NCI-H345 treated with DMSO at 0.1 percent for 48 hours (cell line): Measurements from ENCODE around the gene CCR9.

Experiments used
- DNase-seq: peaks from one replicate; lab custom pipeline; 2025; ENCODE audit not compliant: unreplicated experiment; lab: John Stamatoyannopoulos, UW

The CCR9 gene

GRCh38 chr3:45907769-45908705 lies 21.7 kb downstream of the CCR9 start:
- no peak for DNase-seq

DNA sequence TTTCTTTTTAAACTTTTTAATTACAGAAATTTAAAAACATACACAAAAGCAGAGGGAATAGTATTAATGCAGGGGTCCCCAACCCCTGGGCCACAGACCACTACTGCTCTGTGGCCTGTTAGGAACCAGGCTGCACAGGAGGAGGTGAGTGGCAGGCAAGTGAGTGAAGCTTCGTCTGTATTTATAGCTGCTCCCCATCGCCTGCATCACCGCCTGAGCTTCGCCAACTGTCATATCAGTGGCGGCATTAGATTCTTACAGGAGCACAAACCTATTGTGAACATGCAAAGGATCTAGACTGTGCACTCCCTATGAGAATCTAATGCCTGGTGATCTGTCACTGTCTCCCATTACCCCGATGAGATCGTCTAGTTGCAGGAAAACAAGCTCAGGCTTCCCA lies 22.4 kb downstream of the CCR9 start:
- no peak for DNase-seq

DNA sequence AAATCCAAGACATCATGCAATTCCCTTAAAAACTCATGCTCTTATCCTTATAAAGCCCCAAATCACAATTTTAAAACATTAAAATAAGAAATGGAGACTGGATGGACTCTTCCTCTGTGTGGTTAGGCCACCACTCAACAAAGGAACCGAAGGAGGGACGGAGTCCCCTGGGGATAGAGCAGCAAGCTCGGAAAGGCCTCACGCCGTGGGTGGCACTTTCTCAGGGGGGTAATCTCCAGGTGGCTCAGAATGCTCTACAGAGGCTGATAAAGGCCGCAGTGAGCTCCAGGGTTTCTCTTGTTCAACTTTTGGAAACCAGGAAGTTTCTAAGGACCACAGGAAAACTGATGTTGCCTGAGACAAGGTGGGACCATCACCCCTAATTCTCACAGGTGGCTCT lies 23.2 kb downstream of the CCR9 start:
- no peak for DNase-seq

DNA sequence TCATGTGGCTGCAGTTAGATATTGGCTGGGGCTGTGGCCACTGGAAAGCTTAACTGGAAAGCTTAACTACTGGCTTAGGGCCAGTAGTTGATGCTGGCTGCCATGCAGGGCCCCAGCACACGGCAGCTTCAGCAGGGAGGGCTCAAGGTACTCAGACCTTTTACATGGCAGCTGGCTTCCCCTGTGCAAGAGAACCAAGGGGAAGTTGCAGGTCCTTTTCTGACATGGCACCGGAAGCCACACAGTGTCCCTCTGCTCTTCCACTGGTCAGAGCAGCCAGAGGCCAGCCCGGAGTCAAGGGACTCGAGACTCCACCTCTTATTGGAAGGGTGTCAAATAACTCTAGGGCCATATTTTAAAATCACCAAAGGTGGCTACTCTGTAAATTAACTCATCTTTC lies 24.5 kb downstream of the CCR9 start:
- DNase-seq, result no peak

DNA sequence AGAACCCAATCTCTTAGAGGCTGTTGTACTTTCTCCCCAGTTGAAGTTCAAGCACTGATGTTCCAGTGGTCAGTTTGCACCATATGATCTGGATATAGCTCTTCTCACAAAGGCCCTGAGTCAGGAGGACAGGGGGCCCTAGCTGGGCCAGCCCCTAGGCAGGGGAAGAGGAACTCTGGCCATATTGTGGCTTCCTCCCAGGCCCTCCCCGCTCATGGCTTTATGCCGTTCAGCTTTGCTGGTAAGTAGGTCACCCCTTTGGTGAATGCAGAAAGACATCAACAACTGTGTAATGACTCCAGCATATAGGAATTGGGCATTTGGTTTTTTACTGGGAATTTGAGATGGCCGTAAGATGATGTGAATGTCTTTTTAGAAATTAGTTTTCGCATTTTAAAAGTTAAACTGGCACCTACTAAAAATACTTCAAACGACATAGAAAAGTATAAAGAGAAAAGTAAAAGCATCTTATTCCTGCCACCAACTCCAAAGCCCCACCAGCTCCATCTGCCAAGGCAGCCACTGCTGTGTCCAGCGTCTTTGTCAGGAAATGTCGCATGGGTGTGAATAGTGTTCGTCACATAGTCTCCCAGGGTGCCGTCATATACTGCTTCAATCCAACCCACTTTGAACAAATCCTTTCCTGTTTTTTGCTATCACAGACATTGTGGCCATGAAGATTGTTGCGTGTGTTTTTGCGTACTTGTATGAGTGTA lies 25.3 kb downstream of the CCR9 start:
- no peak for DNase-seq

DNA sequence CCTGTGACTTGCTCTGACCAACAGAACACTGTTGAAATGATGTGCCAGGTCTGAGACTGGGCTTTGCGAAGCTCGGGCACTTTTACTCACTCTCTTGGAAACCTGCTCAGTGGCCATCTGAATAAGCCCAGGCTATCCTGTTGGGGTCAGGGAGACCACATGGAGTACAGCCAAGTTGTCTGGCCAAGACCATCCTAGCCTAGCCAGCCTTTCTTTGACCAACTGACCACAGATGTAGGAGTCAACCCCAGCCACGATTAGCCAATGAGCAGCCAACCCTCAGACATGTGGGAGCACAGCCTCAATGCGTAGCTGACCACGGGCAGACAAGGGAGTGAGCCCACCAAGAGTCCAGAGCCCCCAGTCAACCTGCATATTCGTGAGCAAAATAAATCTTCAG lies 26.1 kb downstream of the CCR9 start:
- no peak for DNase-seq

- no peak for DNase-seq
These were observed 28.2 kb downstream of the CCR9 start for GRCh38 chr3:45914362-45915058.

DNA sequence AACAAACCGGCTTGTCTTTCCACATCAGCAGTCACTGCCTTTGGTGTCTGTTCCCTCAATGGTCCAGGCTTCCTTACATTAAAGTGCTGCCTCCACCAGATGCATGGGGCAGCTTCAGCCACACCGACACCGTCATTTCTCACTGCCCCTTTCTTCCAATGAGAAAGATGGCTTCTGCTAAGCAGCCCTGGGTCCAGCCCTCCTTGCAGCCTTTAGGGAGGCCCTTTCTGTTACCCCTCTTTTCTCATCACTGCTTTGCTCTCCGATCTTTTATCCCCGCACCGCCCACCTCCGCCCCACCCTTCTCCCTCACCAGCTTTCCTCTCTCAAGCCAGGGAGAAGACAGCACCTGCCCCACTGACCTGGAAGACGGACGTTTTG lies 28.7 kb downstream of the CCR9 start:
- DNase-seq, result no peak

DNA sequence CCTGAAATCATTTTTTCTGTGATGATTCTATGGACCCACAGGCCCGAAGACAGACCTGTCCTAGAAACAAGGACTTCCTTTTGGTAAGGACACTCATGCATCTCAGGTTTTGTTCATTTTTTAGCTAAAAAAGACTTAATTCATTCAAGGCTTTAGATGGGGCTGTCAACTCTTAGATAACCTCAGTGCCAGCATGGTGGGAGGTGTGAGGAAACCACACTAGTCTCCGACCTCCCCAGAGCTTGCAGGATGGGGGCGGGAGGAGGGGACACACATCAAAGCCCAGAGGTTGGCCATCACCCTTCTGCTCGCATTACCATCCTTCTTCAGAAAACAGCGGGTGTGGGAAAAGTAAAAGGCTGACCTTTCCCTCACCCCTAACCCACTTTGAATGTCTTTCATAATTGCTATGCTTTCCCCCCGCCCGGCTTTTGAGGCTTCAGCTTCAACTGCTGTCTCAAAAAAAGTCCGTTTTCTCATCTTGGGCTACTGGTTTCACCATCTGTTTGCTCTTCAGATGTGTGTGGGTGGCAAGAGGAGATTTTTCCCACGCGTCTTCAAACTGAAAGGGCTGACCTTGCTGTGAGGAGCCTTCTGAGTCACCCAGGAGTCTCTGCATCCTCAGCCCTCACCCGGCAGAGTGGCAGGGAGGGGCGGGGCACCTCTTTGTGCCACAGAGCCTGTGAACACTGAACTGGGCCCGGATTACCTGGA lies 29.3 kb downstream of the CCR9 start:
- no peak for DNase-seq

DNA sequence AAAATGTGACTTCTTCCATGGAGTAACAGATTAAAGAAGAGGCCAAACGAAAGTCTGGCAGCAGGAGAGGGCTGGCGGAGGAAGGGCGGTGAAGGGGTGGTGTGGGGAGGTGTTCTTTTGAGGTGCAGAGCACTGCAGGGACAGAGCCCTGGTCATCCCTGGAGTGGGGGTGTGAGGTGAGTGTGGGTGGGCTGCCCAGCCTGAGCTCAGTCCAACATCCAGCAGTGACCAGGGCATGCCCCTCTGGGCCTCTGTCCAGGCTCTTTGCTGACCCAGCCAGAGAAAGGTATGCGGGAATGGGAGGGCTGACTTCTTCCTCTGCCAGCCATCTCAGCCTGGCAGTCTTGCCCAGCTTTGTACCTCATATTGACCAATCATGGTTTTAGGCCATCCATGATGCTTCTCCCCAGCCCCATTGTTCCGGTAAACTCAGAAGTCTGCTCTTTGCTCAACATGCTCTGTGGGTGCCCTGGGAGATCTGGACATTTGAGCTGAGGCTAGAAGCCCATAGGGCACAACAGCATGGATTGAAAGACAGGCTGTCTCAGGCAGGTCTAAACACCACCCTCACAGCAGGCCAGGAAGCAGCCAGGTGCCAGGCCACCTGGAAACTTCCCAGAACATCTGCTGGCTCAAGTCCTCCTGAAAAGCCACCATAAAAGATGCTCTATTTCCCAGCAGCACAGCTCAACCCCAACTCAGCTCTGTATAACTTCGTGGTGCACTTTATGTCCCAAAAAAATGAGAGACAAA lies 31.0 kb downstream of the CCR9 start:
- peak; percentile 57 for DNase-seq

DNA sequence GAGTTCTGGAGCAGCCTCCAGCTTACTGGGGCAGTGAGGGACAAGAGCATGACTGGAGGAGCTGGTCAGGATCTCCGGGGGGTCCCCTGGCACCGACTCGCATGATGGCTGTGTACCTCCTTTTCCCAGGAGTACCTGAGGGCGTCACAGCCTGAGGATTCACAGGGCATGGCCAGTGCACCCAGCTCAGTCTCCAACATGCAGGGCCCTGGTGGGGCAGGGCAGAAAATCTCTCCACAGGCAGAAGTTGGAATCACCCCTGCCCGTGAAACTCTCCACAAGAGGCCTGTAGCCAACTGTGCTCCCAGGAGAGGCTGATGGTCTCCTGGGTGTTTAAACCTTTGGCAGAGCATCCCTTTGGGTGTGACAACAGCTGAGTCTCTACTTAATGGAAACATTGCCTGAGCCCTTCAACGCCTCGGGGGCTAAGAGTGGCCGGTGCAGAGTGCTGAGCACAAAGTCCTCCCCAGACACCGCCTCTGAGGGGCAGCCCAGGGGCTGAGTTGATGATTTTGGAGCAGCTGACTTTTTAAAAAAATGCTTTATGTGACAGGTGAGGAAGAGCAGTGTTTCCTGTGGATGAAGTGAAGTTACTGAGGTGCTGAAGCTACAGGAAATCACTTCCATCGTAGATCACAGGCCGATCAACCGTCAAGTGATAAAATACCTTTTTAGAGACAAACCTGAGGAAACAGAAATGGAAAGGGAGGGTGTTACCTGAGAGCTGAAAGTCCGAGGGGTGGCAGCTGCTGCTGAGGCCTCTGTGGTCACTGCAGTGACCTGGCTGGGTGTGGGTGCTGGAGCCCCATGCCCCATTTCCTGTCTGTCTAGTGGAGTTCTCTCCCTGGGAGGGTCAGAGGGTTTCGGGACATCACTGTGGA lies 35.1 kb downstream of the CCR9 start:
- no peak for DNase-seq

DNA sequence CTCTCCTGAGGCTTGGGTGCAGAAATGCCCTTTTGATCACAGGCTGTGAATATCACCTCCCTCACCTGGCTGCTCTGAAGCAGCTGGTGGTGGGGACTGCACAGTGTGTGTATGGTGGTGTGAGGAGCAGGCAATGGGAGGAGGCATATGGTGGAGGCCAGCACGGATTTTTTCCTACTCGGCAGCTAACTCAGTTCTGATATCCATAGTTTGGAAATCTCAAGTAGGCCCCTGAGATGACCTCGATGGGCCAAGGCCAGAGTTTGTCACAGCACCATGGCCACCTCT lies 35.6 kb downstream of the CCR9 start:
- DNase-seq, result no peak

- no peak for DNase-seq
These were observed 36.7 kb downstream of the CCR9 start for GRCh38 chr3:45922950-45923590.

GRCh38 chr3:45923755-45924154 lies 37.4 kb downstream of the CCR9 start:
- no peak for DNase-seq

DNA sequence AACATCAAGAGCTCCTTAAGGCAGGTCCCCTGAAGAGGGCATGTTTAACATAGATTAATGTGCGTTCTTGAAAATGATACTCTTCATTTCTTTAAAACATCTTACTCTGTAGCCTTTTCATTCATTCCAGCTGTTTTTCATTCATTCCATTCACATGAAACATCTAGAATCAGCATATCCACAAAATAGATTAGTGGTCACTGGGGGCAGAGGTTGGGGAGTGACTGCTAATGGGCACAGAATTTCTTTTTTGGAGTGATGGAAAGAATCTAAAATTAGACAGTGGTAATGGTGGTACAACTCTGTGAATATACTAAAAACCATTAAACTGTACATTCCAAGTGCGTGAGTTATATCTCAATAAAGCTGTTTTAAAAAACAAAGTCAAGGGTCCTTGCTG lies 41.5 kb downstream of the CCR9 start:
- DNase-seq, result no peak

DNA sequence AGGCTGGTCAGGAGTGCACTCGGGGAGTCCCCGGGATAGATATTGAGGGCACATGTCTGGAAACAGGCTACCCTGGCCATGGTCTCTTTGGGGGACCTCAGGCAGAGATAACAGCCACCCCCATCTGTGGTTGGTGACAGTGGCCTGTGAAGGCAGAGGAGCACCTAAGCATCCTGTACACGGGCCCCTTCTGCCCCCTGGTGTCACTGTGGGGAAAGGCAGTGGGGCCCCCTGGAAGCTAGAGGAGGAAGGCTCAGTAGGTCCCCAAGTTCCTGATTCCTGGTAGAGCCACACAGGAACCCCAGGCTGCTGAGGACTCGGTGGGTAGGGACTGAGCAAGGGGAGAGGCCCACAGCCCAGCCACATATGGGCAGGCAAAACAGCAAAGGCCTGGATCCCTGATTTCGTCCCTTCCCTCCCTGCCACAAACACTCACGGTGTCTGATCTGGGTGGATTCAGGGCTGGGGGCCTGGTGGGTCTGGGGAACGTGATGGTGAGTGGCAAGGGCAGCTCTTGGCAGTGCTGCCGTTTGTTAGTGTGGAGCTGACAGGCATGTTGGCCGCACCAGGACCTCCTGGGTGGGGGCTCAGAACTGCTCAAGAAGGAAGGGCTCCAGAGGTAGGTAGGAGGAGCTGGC lies 42.8 kb downstream of the CCR9 start:
- DNase-seq, result peak; percentile 10

GRCh38 chr3:45931496-45931895 lies 45.2 kb downstream of the CCR9 start:
- no peak for DNase-seq

DNA sequence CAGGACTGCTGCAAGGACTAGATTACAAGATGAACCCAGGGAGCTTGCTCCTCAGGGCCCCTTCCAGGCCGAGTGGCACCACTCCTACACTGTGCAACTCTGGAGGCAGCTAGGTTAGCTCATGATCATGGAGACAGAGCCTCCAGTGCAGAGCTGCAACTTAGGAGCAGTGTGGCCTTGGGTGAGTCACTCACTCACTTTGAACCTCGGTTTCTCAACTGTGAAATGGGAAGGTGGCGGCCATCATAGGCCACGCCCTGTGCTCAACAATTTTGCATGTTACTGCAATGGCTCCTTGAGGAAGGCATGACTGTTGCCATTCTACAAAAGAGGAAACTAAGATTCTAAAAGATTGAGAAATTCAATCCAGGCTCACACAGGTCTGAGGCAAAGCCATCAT lies 45.8 kb downstream of the CCR9 start:
- no peak for DNase-seq

DNA sequence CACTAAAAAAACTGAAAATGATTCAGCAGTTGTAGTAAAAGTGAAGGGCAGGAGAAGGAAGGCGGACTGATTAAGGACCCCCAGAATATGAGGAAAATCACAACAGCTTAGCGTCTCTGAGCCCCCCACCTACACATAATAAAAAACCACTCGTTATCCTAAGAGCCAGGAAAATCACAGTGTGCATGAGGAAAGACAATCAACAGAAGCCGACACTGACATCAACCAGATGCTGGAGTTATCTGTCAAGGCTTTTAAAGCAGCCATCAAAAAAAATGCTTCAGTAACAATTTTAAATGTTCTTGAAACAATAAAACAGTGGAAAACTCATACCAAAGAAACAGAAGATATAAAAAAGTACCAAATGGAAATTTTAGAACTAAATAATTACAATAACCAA lies 47.2 kb downstream of the CCR9 start:
- DNase-seq, result no peak
